IMR-90 (cell line): ENCODE measurements around the gene WNT9B. TPM values are rescaled to one million over a fixed set of nuclear protein-coding genes. Genes with fewer than 3 reads are reported as not detected.

Experiments used
- ATAC-seq: fragments of 200-7000 bp; cut with Tn5 transposase; 2 replicates; pipeline ENCODE4 v1.9.1; 2020; ENCODE audit warnings: low read depth, mild to moderate bottlenecking, moderate library complexity
- BruUV-seq: library from RNA; stranded (reverse); fragments of 400-500 nt; replicated peaks from 2 replicates; lab custom pipeline; 2021; lab: Mats Ljungman, UMichigan
- CTCF ChIA-PET: fragments of 300-600 bp; formaldehyde crosslinking; extraction: SDS; loops from one replicate; lab custom pipeline; 2021; ENCODE audit warnings: antibody characterized with exemption; lab: Yijun Ruan, JAX
- POLR2A ChIA-PET: fragments of 300-600 bp; sonication (Branson Sonifier 250); formaldehyde crosslinking; loops from one replicate; lab custom pipeline; 2022; ENCODE audit warnings: antibody characterized with exemption; ENCODE audit not compliant: unreplicated experiment; lab: Charles Lee
- DNase-seq: peaks from one replicate; pipeline ENCODE4 v3.0.0; 2013
- H2AFZ ChIP-seq: replicated peaks from 2 replicates; pipeline ENCODE3; 2013; ENCODE audit warnings: low read length, mild to moderate bottlenecking; ENCODE audit not compliant: poor library complexity
- H2AK5ac ChIP-seq: 2 replicates; pipeline ENCODE4 v1.6.1; 2013; ENCODE audit warnings: low read depth, low read length, inconsistent platforms
- H2AK9ac ChIP-seq: replicated peaks from 2 replicates; pipeline ENCODE3; 2013; ENCODE audit warnings: mild to moderate bottlenecking, low read depth, low read length, moderate library complexity; ENCODE audit not compliant: poor library complexity
- H2BK120ac ChIP-seq: 2 replicates; pipeline ENCODE4 v1.6.1; 2013; ENCODE audit warnings: low read depth, low read length, inconsistent platforms
- H2BK15ac ChIP-seq: 3 replicates; pipeline ENCODE4 v1.6.1; 2013; ENCODE audit warnings: low read depth, low read length, inconsistent platforms
- H2BK20ac ChIP-seq: 2 replicates; pipeline ENCODE4 v1.6.1; 2013; ENCODE audit warnings: low read depth, mild to moderate bottlenecking, inconsistent platforms, low read length, moderate library complexity
- H2BK5ac ChIP-seq: 2 replicates; pipeline ENCODE4 v1.6.1; 2013; ENCODE audit warnings: mild to moderate bottlenecking, low read depth, low read length, inconsistent platforms; ENCODE audit not compliant: poor library complexity, severe bottlenecking
- H3K14ac ChIP-seq: replicated peaks from 2 replicates; pipeline ENCODE4 v1.6.1; 2013; ENCODE audit warnings: low read depth, low read length, inconsistent platforms
- H3K18ac ChIP-seq: 2 replicates; pipeline ENCODE4 v1.6.1; 2013; ENCODE audit warnings: low read depth, low read length, control low read depth
- H3K23ac ChIP-seq: 2 replicates; pipeline ENCODE4 v1.6.1; 2013; ENCODE audit warnings: low read depth, low read length, inconsistent platforms
- H3K27ac ChIP-seq: 2 replicates; pipeline ENCODE4 v1.5.1; 2013; ENCODE audit warnings: mild to moderate bottlenecking, control low read depth, low read length; ENCODE audit not compliant: insufficient read depth
- H3K27me3 ChIP-seq: 2 replicates; pipeline ENCODE4 v1.6.1; 2013; ENCODE audit warnings: low read length; ENCODE audit not compliant: control insufficient read depth, insufficient read depth
- H3K36me3 ChIP-seq: 2 replicates; pipeline ENCODE4 v1.6.1; 2013; ENCODE audit warnings: low read length, mixed read lengths; ENCODE audit not compliant: control insufficient read depth, insufficient read depth
- H3K4ac ChIP-seq: 2 replicates; pipeline ENCODE4 v1.6.1; 2013; ENCODE audit warnings: low read depth, low read length, inconsistent platforms
- H3K4me1 ChIP-seq: 2 replicates; pipeline ENCODE4 v1.6.1; 2013; ENCODE audit warnings: low read length, mixed read lengths; ENCODE audit not compliant: control insufficient read depth, insufficient read depth
- H3K4me2 ChIP-seq: 2 replicates; pipeline ENCODE4 v1.6.1; 2013; ENCODE audit warnings: low read depth, mild to moderate bottlenecking, control low read depth, low read length, moderate library complexity
- H3K4me3 ChIP-seq: 2 replicates; pipeline ENCODE4 v1.5.1; 2013; ENCODE audit warnings: low read depth, mild to moderate bottlenecking, control low read depth, low read length, moderate library complexity; ENCODE audit not compliant: insufficient read depth
- H3K56ac ChIP-seq: 2 replicates; pipeline ENCODE4 v1.6.1; 2013; ENCODE audit warnings: low read length, inconsistent platforms; ENCODE audit not compliant: insufficient read depth; ENCODE audit errors: extremely low read depth
- H3K79me1 ChIP-seq, 2 experiments: 2 replicates each; pipeline ENCODE4 v1.6.1; 2013; ENCODE audit warnings: low read length in 2 of 2, inconsistent platforms in 1 of 2, low read depth in 1 of 2
- H3K9ac ChIP-seq: 2 replicates; pipeline ENCODE4 v1.6.1; 2013; ENCODE audit warnings: low read depth, low read length, control low read depth
- H3K9me1 ChIP-seq: 2 replicates; pipeline ENCODE4 v1.6.1; 2013; ENCODE audit warnings: low read length, inconsistent platforms; ENCODE audit not compliant: insufficient read depth
- H3K9me3 ChIP-seq: 2 replicates; pipeline ENCODE4 v1.6.1; 2013; ENCODE audit warnings: low read length; ENCODE audit not compliant: control insufficient read depth, insufficient read depth
- H4K20me1 ChIP-seq: 2 replicates; pipeline ENCODE4 v1.6.1; 2013; ENCODE audit warnings: low read length, inconsistent platforms; ENCODE audit not compliant: insufficient read depth
- H4K5ac ChIP-seq: 2 replicates; pipeline ENCODE4 v1.6.1; 2013; ENCODE audit warnings: mild to moderate bottlenecking, low read depth, low read length, control low read depth
- H4K8ac ChIP-seq, 2 experiments: 2 replicates each; pipeline ENCODE4 v1.6.1; 2013; ENCODE audit warnings: low read depth in 2 of 2, low read length in 2 of 2, control low read depth in 1 of 2, inconsistent platforms in 1 of 2
- H4K91ac ChIP-seq: 2 replicates; pipeline ENCODE4 v1.6.1; 2013; ENCODE audit warnings: low read depth, low read length, inconsistent platforms; ENCODE audit not compliant: insufficient read depth
- BHLHE40 ChIP-seq: fragments of 150-350 bp; IDR thresholded peaks from 2 replicates; pipeline ENCODE4 v1.6.1; 2016; ENCODE audit warnings: mild to moderate bottlenecking, low read depth, low read length
- CEBPB ChIP-seq: IDR thresholded peaks from 2 replicates; pipeline ENCODE4 v1.6.1; 2012; ENCODE audit warnings: low read depth, low read length, improper control_type of control experiment
- CHD1 ChIP-seq: IDR thresholded peaks from 2 replicates; pipeline ENCODE4 v1.6.1; 2012; ENCODE audit warnings: low read depth, low read length, improper control_type of control experiment
- MAFK ChIP-seq: IDR thresholded peaks from 2 replicates; pipeline ENCODE4 v1.6.1; 2012; ENCODE audit warnings: low read depth, low read length, improper control_type of control experiment
- MAZ ChIP-seq: IDR thresholded peaks from 2 replicates; pipeline ENCODE4 v1.6.1; 2012; ENCODE audit warnings: low read depth, mild to moderate bottlenecking, low read length, improper control_type of control experiment, moderate library complexity, borderline replicate concordance
- MXI1 ChIP-seq: IDR thresholded peaks from 2 replicates; pipeline ENCODE4 v1.6.1; 2012; ENCODE audit warnings: low read depth, mild to moderate bottlenecking, low read length, moderate library complexity, borderline replicate concordance
- NFE2L2 ChIP-seq: fragments of 150-350 bp; IDR thresholded peaks from 2 replicates; pipeline ENCODE4 v1.6.1; 2016; ENCODE audit warnings: low read depth, mild to moderate bottlenecking, low read length
- POLR2A ChIP-seq: IDR thresholded peaks from 2 replicates; pipeline ENCODE4 v1.6.1; 2012; ENCODE audit warnings: mild to moderate bottlenecking, low read depth, low read length
- RAD21 ChIP-seq: IDR thresholded peaks from 2 replicates; pipeline ENCODE4 v1.6.1; 2012; ENCODE audit warnings: low read length, improper control_type of control experiment
- RCOR1 ChIP-seq: IDR thresholded peaks from 2 replicates; pipeline ENCODE4 v1.6.1; 2012; ENCODE audit warnings: mild to moderate bottlenecking, low read length, improper control_type of control experiment; ENCODE audit not compliant: insufficient replicate concordance
- RFX5 ChIP-seq: IDR thresholded peaks from 2 replicates; pipeline ENCODE4 v1.8.0; 2012; ENCODE audit warnings: low read depth, mild to moderate bottlenecking, low read length, moderate library complexity
- WGBS, 2 experiments: methylation state at CpG; one replicate each; pipeline versions ENCODE4 v1.1.5 to v1.1.7; 2013; ENCODE audit warnings: missing lambda C conversion rate in 2 of 2; ENCODE audit not compliant: insufficient read length in 1 of 2; ENCODE audit errors: extremely low coverage in 2 of 2; 5-methylcytosine and 5-hydroxymethylcytosine counted together
- dilution Hi-C: fragments of 300-500 bp; cut with HindIII; formaldehyde crosslinking; loops from one replicate; pipeline ENCODE4 v1.14.3; 2018; ENCODE audit warnings: low sequenced_read_pairs; ENCODE audit not compliant: unreplicated experiment
- in situ Hi-C: fragments of 300-500 bp; cut with MboI; formaldehyde crosslinking; loops from 3 replicates; pipeline ENCODE4 v1.14.3; 2019; ENCODE audit warnings: low sequenced_read_pairs, inconsistent platforms, mixed read lengths
- intact Hi-C: fragments of 100-400 bp; cut with micrococcal nuclease; formaldehyde crosslinking; loops from 2 replicates; pipeline ENCODE4 v1.10.0; 2022
- polyA plus RNA-seq, 3 experiments: library from polyadenylated mRNA; depleted of rRNA; stranded (reverse); fragments of >200 nt; gene quantifications; 2 replicates each; pipeline ENCODE4 v1.2.3, GENCODE V29; 2012; ENCODE audit warnings: low replicate concordance in 1 of 3
- total RNA-seq: library from RNA; depleted of rRNA; stranded (reverse); fragments of >200 nt; gene quantifications from 2 replicates; pipeline ENCODE4 v1.2.3, GENCODE V29; 2012
- TF ChIP-seq, protein P1 (sequence below): conservative IDR thresholded peaks from 2 replicates; pipeline ENCODE4 v1.5.1; 2012; ENCODE audit warnings: mild to moderate bottlenecking, low read depth, low read length, improper control_type of control experiment
- TF ChIP-seq, protein P2 (sequence below): fragments of 150-350 bp; IDR thresholded peaks from 2 replicates; pipeline ENCODE4 v1.6.1; 2016; ENCODE audit warnings: low read depth, mild to moderate bottlenecking, low read length, moderate library complexity, borderline replicate concordance
- TF ChIP-seq, protein P3 (sequence below): fragments of 150-350 bp; IDR thresholded peaks from 2 replicates; pipeline ENCODE4 v1.6.1; 2017; ENCODE audit warnings: mild to moderate bottlenecking, antibody characterized with exemption, low read length, low read depth

WNT9B gene
- total and polyA plus RNA-seq, 2 of the 4 experiments (the other 2 are of a cell fraction) = not detected

DNA sequence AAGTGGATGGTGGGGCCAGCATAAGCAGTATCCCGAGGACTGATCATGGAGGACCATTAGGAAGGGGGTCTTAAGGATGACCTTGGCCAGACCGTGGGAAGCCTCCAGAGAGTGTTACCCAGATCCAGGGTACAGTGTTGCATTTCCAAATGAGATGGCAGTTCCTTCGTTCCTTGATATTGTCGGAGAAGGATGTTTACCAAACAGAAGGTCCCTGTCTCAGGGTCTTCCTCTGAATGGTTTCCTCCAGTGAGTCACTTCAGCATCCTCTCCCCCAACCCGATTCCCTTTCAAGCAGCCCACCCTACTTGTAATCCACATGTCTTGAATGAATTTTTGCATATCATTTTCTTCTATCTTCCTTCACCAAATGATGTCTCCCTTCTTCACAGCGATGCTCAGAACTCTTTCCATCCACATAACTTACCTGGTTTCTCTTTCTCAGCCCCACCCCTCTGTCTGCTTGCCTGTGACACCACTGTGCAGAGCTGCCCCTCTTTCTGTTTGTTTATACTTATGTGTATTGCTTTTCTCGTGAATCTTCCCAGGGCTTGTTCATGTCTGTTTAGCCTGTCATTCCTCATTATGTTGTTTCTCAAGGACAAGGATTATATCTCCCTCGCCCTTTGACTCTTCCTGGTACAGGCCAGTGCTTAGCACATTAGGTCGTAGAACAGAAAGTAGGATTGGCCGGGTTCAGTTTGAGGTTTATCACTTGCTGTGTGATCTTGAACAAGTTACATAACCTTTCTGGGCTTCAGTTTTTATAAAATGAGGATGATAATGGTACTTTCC is 77.3 kb downstream of the WNT9B start:
- POLR2A ChIA-PET = no interaction called here
- peak overlapping the region; percentile 54; the same call in 1 of the 2 replicates for H3K4me2 ChIP-seq
- H3K27ac ChIP-seq = no peak overlapping the region
- H2BK120ac ChIP-seq = no peak overlapping the region
- no peak overlapping the region for H3K4me3 ChIP-seq
- H2AK9ac ChIP-seq = no peak overlapping the region
- 0 out of 2 replicates have a peak overlapping the region, but pooled peaks have one; percentile 32 for H3K4ac ChIP-seq
- no peak overlapping the region for H3K56ac ChIP-seq
- H2BK5ac ChIP-seq = no peak overlapping the region
- no peak overlapping the region for H2AK5ac ChIP-seq
- dilution Hi-C loops (no loop called here), in situ Hi-C loops (no loop called here), intact Hi-C loops (loop anchor here (10.0 kb wide), 1 partner anchor 664 kb away; no protein-coding TSS in a partner anchor)
- H3K4me1 ChIP-seq = peaks cover 6% of the 10 kb centered on the region
- H3K9me1 ChIP-seq = peaks cover 14% of the 10 kb centered on the region
- DNase-seq (no peak), ATAC-seq (no peak; the same call in 1 of the 2 replicates)
- no peak overlapping the region for H4K91ac ChIP-seq
- no peak overlapping the region for H2BK15ac ChIP-seq
- no peak overlapping the region for H3K14ac ChIP-seq
- no peaks in the 10 kb centered on the region for H3K9me3 ChIP-seq
- no TSS peak for BruUV-seq
- no peak overlapping the region for H4K8ac ChIP-seq
- no peak overlapping the region; the same call in 1 of the 2 replicates for H3K23ac ChIP-seq
- H2AFZ ChIP-seq = no peak overlapping the region
- H3K36me3 ChIP-seq = peaks cover 26% of the 10 kb centered on the region
- H4K20me1 ChIP-seq = peaks cover 61% of the 10 kb centered on the region
- 80% methylated on average over 6 of the region's 10 CpGs; no CpG with 5 or more reads in 1 of the 2 experiments for WGBS, 2 experiments
- no peaks in the 10 kb centered on the region for H3K27me3 ChIP-seq
- H3K79me1 ChIP-seq = peaks cover 27 to 91% of the 10 kb centered on the region in 2 experiments
- no peak overlapping the region for H2BK20ac ChIP-seq
- no peak overlapping the region for H3K18ac ChIP-seq
- no peak overlapping the region for H4K5ac ChIP-seq
- CTCF ChIA-PET = no interaction called here
- peak overlapping the region; percentile 13; the same call in 1 of the 2 replicates for H3K9ac ChIP-seq
- TF ChIP-seq POLR2A (no peak), CHD1 (no peak), RFX5 (no peak), NFE2L2 (no peak), MAZ (no peak), MXI1 (no peak), RCOR1 (no peak), BHLHE40 (no peak), RAD21 (no peak), CEBPB (no peak), MAFK (no peak)
- TF ChIP-seq, protein P1, sequence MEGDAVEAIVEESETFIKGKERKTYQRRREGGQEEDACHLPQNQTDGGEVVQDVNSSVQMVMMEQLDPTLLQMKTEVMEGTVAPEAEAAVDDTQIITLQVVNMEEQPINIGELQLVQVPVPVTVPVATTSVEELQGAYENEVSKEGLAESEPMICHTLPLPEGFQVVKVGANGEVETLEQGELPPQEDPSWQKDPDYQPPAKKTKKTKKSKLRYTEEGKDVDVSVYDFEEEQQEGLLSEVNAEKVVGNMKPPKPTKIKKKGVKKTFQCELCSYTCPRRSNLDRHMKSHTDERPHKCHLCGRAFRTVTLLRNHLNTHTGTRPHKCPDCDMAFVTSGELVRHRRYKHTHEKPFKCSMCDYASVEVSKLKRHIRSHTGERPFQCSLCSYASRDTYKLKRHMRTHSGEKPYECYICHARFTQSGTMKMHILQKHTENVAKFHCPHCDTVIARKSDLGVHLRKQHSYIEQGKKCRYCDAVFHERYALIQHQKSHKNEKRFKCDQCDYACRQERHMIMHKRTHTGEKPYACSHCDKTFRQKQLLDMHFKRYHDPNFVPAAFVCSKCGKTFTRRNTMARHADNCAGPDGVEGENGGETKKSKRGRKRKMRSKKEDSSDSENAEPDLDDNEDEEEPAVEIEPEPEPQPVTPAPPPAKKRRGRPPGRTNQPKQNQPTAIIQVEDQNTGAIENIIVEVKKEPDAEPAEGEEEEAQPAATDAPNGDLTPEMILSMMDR = no peak
- TF ChIP-seq, protein P2, sequence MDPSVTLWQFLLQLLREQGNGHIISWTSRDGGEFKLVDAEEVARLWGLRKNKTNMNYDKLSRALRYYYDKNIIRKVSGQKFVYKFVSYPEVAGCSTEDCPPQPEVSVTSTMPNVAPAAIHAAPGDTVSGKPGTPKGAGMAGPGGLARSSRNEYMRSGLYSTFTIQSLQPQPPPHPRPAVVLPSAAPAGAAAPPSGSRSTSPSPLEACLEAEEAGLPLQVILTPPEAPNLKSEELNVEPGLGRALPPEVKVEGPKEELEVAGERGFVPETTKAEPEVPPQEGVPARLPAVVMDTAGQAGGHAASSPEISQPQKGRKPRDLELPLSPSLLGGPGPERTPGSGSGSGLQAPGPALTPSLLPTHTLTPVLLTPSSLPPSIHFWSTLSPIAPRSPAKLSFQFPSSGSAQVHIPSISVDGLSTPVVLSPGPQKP = no peak
- TF ChIP-seq, protein P3, sequence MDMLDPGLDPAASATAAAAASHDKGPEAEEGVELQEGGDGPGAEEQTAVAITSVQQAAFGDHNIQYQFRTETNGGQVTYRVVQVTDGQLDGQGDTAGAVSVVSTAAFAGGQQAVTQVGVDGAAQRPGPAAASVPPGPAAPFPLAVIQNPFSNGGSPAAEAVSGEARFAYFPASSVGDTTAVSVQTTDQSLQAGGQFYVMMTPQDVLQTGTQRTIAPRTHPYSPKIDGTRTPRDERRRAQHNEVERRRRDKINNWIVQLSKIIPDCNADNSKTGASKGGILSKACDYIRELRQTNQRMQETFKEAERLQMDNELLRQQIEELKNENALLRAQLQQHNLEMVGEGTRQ = no peak
